Spleen (tissue), 11 donors: ENCODE measurements around the gene CTTN. TPM values are rescaled to one million over a fixed set of nuclear protein-coding genes. Genes with fewer than 3 reads are reported as not detected.
"Not testable (repeated sequence)": the region's sequence is repeated elsewhere in the genome, so short reads cannot be mapped to it uniquely, and the experiment has no call there.

ENCODE experiments used
- DNase-seq: peaks from one replicate; pipeline ENCODE4 v3.0.0-alpha.2; 2020
- H3K27ac ChIP-seq, 8 donors: fragments of 200-600 bp; sonication (generic) in 7 of 8; 1 replicate in 4 of 8; 2 replicates in 4 of 8; pipeline versions ENCODE4 v1.5.0 to v1.8.0; 2016 to 2021; ENCODE audit warnings: inconsistent platforms in 4 of 8, mild to moderate bottlenecking in 4 of 8, moderate library complexity in 1 of 8
- H3K27me3 ChIP-seq, 7 donors: fragments of 200-600 bp; sonication (generic) in 6 of 7; replicated peaks in 1 of 7; 1 replicate in 4 of 7; 2 replicates in 3 of 7; pipeline versions ENCODE4 v1.5.0 to v1.8.0; 2016 to 2021; ENCODE audit warnings: inconsistent platforms in 3 of 7, mild to moderate bottlenecking in 1 of 7
- H3K36me3 ChIP-seq, 6 donors: fragments of 200-600 bp; sonication (generic) in 5 of 6; 1 replicate in 4 of 6; 2 replicates in 2 of 6; pipeline versions ENCODE4 v1.5.0 to v1.8.0; 2016 to 2021; ENCODE audit warnings: inconsistent platforms in 2 of 6
- H3K4me1 ChIP-seq, 6 donors: fragments of 200-600 bp; sonication (generic) in 5 of 6; 1 replicate in 3 of 6; 2 replicates in 3 of 6; pipeline versions ENCODE4 v1.5.0 to v1.8.0; 2016 to 2021; ENCODE audit warnings: inconsistent platforms in 3 of 6
- H3K4me3 ChIP-seq, 8 donors: fragments of 200-600 bp; sonication (generic) in 7 of 8; 1 replicate in 4 of 8; 2 replicates in 4 of 8; pipeline versions ENCODE4 v1.5.0 to v1.8.0; 2016 to 2021; ENCODE audit warnings: inconsistent platforms in 4 of 8, mild to moderate bottlenecking in 4 of 8, moderate library complexity in 2 of 8
- H3K9me3 ChIP-seq, 8 donors: fragments of 200-600 bp; sonication (generic) in 7 of 8; 1 replicate in 4 of 8; 2 replicates in 4 of 8; pipeline versions ENCODE4 v1.5.0 to v1.8.0; 2016 to 2021; ENCODE audit warnings: inconsistent platforms in 4 of 8
- CTCF ChIP-seq, 11 experiments: fragments of 200-600 bp in 7 of 11; fragments of 450-650 bp in 4 of 11; sonication (generic) in 4 of 11; IDR thresholded peaks in 8 of 11; conservative IDR thresholded peaks in 3 of 11; 1 replicate in 7 of 11; 2 replicates in 4 of 11; pipeline versions ENCODE4 v1.4.0 to v1.8.0; 2016 to 2021; ENCODE audit warnings: antibody characterized with exemption in 11 of 11, inconsistent platforms in 4 of 11, mild to moderate bottlenecking in 1 of 11
- POLR2A ChIP-seq, 3 donors: fragments of 450-650 bp; IDR thresholded peaks; one replicate each; pipeline ENCODE4 v1.5.1; 2017; ENCODE audit warnings: antibody characterized with exemption in 3 of 3, mild to moderate bottlenecking in 1 of 3
- POLR2AphosphoS5 ChIP-seq, 3 donors: sonication (generic); formaldehyde crosslinking; IDR thresholded peaks; one replicate each; pipeline ENCODE4 v1.5.1; 2017; ENCODE audit warnings: antibody characterized with exemption in 3 of 3
- WGBS, 5 donors: extraction: QIAGEN DNeasy Blood & Tissue Kit in 3 of 5; methylation state at CpG; one replicate each; pipeline versions ENCODE4 v1.1.5 to v1.1.7; 2013 to 2018; 5-methylcytosine and 5-hydroxymethylcytosine counted together
- intact Hi-C: fragments of 100-400 bp; cut with DNase I; formaldehyde crosslinking; loops from one replicate; pipeline ENCODE4 v1.15.0; 2023; ENCODE audit warnings: low total_unique reads
- polyA plus RNA-seq, 3 donors: library from polyadenylated mRNA; stranded (reverse); fragments of 200-250 nt; gene quantifications; one replicate each; pipeline ENCODE4 v1.2.1, GENCODE V29; 2013
- total RNA-seq, 7 donors: library from RNA; depleted of rRNA in 3 of 7; stranded (reverse); fragments of >200 nt in 3 of 7; fragmentation: NEBNext Ultra II Directional in 4 of 7; extraction: Animal tissue kit (Norgen Biotek cat#: 25700) in 4 of 7; gene quantifications; one replicate each; pipeline versions ENCODE4 v1.1.0 to v1.2.1, GENCODE V29; 2016 to 2021
- donor health status: healthy with polysubstance abuse.
- donor health status: DM: no; HTN: no; CAD: no; lungs with moderate emphysema.
- donor health status: DM: no; HTN: no; CAD: no.
- donor health status: Bipolar disorder and iron deficiency.
- donor health status: healthy.
- donor health status: DM: no; HTN: no; CAD: no.
- donor health status: DM: yes; HTN: yes; CAD: no.

The CTTN gene
- total and polyA plus RNA-seq, 10 donors = 18.4 to 149 (median 98.4) TPM

- peaks cover 0 to under 1% (median 0%) of the 10 kb centered on the region in 7 donors for H3K27me3 ChIP-seq
- no peak overlapping the region for H3K27ac ChIP-seq
- H3K4me1 ChIP-seq = no peaks in the 10 kb centered on the region
- 89 to 94% (median 92%) methylated on average over 11 of the region's 11 CpGs for WGBS, 5 donors
- DNase-seq = no peak
- peaks cover 0 to 65% (median 53%) of the 10 kb centered on the region in 6 donors for H3K36me3 ChIP-seq
- TF ChIP-seq POLR2A (IDR thresholded peaks at IDR 0.05) (no peak), CTCF (IDR thresholded peaks at IDR 0.05 in 8 of 11, conservative IDR thresholded peaks at IDR 0.05 in 3 of 11) (no peak), POLR2AphosphoS5 (IDR thresholded peaks at IDR 0.05) (no peak)
- intact Hi-C loops = no loop called here
- H3K4me3 ChIP-seq = no peak overlapping the region
- H3K9me3 ChIP-seq = no peaks in the 10 kb centered on the region
Measured at GRCh38 chr11:70383664-70384565, 14.4 kb upstream of the CTTN start.

DNA sequence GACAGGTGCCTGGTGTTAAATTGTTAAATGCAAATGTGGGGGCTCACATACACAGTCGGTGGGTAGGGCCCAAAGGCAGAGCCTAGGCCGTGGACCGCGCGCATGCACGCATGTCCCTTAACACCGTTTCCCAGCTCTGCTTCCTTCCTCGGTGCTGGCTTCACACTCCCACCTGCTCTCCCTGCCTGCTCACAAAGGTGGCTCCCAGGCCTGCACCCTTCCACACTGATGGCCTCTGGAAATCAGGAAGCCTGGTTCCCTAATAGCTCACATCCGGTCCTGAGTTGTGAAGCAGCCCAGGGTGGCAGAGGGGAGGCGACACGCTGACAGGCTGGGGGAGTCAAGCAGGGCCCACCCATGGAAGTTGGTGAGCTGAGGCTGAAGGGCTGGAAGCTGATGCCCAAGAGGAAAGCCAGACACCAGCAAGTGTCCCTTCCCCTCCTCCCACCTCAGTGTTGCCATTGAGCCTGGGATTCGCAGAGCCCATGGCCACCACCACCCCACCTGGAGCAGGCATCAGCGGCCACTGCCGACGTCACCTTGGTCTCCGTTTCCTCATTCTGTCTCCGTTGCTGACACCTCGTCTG lies 13.7 kb upstream of the CTTN start:
- Histone ChIP-seq H3K36me3 (peaks cover 0 to 57% (median 48%) of the 10 kb centered on the region in 6 donors), H3K4me1 (no peaks in the 10 kb centered on the region), H3K27ac (no peak overlapping the region), H3K27me3 (peaks cover 0 to 8% (median 0%) of the 10 kb centered on the region in 7 donors), H3K9me3 (no peaks in the 10 kb centered on the region), H3K4me3 (no peak overlapping the region)
- no peak for DNase-seq
- WGBS, 5 donors = 89 to 93% (median 92%) methylated on average over 17 to 18 of the region's 18 CpGs
- no peak for TF ChIP-seq CTCF (IDR thresholded peaks at IDR 0.05 in 8 of 11, conservative IDR thresholded peaks at IDR 0.05 in 3 of 11)
- TF ChIP-seq POLR2AphosphoS5 (IDR thresholded peaks at IDR 0.05) = peak in 1 of 3 donors; percentile 32
- TF ChIP-seq POLR2A (IDR thresholded peaks at IDR 0.05) = no peak
- intact Hi-C loops = no loop called here

GRCh38 chr11:70387564-70387963 lies 10.8 kb upstream of the CTTN start:
- H3K9me3 ChIP-seq = no peaks in the 10 kb centered on the region
- H3K27me3 ChIP-seq = peaks cover 0 to 37% (median 0%) of the 10 kb centered on the region in 7 donors
- no peaks in the 10 kb centered on the region for H3K4me1 ChIP-seq
- WGBS, 5 donors = 91 to 98% (median 96%) methylated on average over 4 of the region's 4 CpGs
- no peak overlapping the region for H3K27ac ChIP-seq
- peaks cover 0 to 28% (median 20%) of the 10 kb centered on the region in 6 donors for H3K36me3 ChIP-seq
- intact Hi-C loops = no loop called here
- H3K4me3 ChIP-seq = no peak overlapping the region
- DNase-seq = no peak
- no peak for TF ChIP-seq POLR2AphosphoS5 (IDR thresholded peaks at IDR 0.05)
- TF ChIP-seq CTCF (IDR thresholded peaks at IDR 0.05 in 8 of 11, conservative IDR thresholded peaks at IDR 0.05 in 3 of 11) = no peak
- TF ChIP-seq POLR2A (IDR thresholded peaks at IDR 0.05) = no peak

DNA sequence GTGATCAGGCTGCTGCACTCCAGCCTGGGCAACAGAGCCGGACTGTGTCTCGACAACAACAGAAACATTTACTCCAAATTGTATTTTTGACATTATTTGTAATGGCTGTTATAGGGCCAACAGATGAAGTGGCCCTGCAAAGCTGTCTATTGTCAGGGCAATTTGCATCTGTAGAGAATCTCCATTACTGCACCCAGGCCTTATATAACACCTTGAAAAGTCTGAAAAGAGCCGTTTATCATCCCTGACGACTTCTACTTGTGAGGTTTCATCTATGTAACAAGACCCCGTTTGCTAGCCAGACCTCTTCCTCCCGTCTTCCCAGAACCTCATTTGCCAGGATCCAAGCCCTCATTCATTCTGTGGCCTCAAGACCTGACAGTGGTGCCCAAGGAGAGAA lies 9.1 kb upstream of the CTTN start:
- Histone ChIP-seq H3K9me3 (no peaks in the 10 kb centered on the region), H3K4me3 (no peak overlapping the region), H3K27me3 (peaks cover 0 to 53% (median 6%) of the 10 kb centered on the region in 7 donors), H3K36me3 (peaks cover 0 to 12% (median 11%) of the 10 kb centered on the region in 6 donors), H3K4me1 (no peaks in the 10 kb centered on the region), H3K27ac (no peak overlapping the region)
- WGBS, 5 donors = 75 to 88% (median 87%) methylated on average over 6 of the region's 6 CpGs
- intact Hi-C loops = no loop called here
- DNase-seq = no peak
- no peak for TF ChIP-seq POLR2AphosphoS5 (IDR thresholded peaks at IDR 0.05)
- no peak for TF ChIP-seq CTCF (IDR thresholded peaks at IDR 0.05 in 8 of 11, conservative IDR thresholded peaks at IDR 0.05 in 3 of 11)
- TF ChIP-seq POLR2A (IDR thresholded peaks at IDR 0.05) = no peak

DNA sequence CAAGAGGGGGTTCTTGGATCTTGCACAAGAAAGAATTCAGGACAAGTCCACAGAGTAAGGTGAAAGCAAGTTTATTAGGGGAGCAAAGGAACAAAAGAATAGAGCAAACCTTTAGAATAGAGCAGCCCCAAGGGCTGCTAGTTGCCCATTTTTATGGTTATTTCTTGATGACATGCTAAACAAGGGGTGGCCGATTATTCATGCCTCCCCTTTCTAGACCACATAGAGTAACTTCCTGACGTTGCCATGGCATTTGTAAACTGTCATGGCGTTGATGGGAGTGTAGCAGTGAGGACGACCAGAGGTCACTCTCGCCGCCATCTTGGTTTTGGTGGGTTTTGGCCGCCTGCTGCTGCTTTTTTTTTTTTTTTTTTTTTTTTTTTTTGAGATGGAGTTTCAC lies 7.4 kb upstream of the CTTN start:
- H3K27ac ChIP-seq, H3K4me3 ChIP-seq, intact Hi-C loops, H3K4me1 ChIP-seq, DNase-seq, H3K9me3 ChIP-seq, H3K36me3 ChIP-seq: not testable (repeated sequence)
- peaks cover 0 to 70% (median 21%) of the 10 kb centered on the region in 7 donors for H3K27me3 ChIP-seq
- WGBS, 5 donors = 84 to 95% (median 92%) methylated on average over 7 of the region's 7 CpGs
